HG02642 (cell line): ENCODE results near the gene HDAC9.

ENCODE experiments used
- ATAC-seq: cut with Tn5 transposase; IDR thresholded peaks from one replicate; pipeline ENCODE4 v1.9.1; 2021; ENCODE audit warnings: mild to moderate bottlenecking; ENCODE audit not compliant: unreplicated experiment, poor library complexity

HDAC9 gene

GRCh38 chr7:18768256-18768655, 272.7 kb downstream of the HDAC9 start:
- ATAC-seq = no peak

DNA sequence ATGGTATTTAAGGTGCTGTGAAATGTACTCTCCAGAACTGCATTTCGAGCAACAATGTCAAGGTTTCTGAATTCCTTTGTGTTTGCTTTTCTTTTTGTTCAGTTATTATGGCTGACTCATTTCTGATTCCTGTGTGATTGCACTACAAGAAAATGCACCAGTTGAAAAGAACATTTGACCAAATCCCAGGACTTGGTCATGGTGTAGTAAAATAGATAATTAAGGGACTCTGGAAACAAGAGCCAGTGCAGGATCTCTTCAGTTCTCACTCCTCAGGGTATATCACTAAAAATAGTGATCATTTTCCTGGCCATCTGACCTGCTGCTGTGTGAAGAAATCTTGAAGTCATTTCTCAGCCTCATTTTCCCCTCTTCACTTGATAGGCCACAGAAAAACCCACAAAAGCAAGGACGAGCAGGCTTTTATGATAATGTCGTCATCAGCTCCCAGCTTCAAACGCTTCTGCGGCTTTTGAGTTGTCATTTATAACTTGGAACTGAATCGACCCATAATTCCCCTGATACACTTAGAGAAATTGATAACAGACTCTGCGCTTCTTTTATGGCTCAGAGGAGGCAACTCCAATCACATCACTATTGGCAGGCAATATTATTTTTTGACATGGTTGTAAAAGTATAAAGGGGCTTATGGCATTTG, 274.7 kb downstream of the HDAC9 start:
- ATAC-seq = no peak

GRCh38 chr7:18770822-18771221, 275.3 kb downstream of the HDAC9 start:
- ATAC-seq = no peak

- no peak for ATAC-seq
These were observed 276.5 kb downstream of the HDAC9 start for GRCh38 chr7:18771834-18772566.

- no peak for ATAC-seq
These were observed 277.0 kb downstream of the HDAC9 start for GRCh38 chr7:18772567-18772965.

- no peak for ATAC-seq
These were observed 281.8 kb downstream of the HDAC9 start for GRCh38 chr7:18777314-18777713.

DNA sequence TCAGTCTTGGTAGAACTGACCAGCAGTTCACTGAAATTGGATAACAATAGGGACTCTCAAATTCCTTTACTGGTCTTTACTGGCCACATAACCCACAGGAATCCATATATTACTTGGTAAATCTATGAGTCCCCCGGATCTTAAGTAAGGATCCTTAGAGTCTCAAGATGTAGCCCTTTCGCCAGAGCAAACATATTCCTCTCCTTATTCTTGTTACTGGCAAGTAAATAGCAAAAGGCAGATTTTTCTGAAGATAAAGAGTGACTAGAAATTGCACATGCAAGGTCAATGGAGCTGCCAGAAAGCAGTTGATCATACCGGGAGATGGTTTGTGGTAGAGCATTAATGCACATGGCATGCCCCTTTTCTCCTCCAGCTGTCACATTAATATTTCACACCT, 283.0 kb downstream of the HDAC9 start:
- no peak for ATAC-seq

DNA sequence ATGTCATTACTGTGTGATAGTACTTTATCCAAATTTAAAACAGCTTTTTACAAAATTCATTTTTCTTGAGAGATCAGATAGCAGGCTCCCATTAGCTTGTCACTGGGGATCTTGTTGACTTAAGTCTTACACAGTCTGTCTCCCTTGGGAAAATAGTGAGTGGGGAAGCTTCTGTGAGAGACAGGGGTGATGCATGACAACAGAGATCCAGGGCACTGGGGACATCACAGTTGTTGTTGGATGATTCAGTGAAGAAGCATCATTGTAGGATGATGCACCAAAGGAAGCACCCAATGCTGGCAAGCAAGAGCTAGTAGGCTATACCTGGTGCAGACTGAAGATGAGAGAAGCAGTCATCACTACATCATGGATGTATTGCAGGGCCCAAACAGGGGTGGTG, 284.7 kb downstream of the HDAC9 start:
- ATAC-seq = no peak

DNA sequence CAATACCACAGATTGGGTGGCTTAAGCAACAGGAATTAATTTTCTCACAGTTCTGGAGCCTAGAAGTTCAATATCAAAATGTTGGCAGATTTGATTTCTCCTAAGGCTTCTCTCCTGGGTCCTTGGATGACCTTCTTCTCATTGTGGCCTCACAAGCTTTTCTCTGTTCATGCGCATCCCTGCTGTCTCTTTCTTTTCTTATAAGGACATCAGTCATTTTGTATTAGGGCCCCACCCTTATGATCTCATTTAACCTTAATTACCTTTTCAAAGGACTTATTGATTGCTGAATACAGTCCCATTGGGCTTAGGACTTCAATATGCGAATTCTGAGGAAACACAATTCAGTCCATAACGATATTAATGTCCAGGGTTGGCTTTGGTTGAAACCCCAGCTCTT, 285.4 kb downstream of the HDAC9 start:
- no peak for ATAC-seq

DNA sequence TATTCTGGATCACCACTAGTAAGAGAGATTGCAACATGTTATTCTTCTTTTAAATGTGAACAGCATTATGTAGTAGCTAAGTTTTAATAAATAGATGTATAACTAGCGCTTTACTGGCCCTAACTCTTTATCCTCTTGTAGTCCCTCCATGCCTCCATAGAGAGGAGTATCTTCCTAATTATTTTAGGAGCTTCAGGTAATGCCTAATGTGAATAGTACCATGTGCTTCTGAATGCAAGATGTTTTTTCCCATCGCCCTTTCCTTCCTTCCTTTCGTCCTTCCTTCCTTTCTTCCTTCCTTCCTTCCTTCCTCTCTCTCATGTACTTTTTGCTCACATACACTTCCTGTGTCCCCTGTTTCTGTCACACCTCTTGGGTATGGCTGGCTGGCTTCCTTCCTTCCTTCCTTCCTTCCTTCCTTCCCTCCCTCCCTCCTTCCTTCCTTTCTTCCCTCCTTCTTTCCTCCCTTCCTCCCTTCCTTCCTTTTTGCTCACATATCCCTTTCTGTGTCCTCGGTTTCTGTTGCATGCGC, 290.7 kb downstream of the HDAC9 start:
- no peak for ATAC-seq

- no peak for ATAC-seq
These were observed 291.2 kb downstream of the HDAC9 start for GRCh38 chr7:18786796-18787195.

DNA sequence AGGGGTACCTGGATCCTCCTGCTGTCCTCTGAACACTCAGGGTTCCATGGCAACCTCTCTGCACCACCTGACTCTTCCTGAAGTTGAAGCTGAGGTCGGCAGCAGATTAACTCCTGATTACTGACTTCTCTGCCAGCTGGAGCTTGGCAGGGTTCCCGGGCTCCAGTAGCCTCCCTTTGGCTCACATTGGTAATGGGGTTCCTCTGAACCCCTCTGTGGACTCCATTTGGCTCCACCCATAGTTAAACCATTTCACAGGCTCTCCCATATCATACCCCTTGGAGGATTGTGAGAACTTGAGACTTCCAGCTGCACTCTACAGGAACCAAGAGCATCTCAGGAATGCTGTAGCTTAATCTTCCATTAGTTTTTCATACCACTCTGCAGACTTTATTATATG, 292.5 kb downstream of the HDAC9 start:
- ATAC-seq = no peak

- ATAC-seq = no peak
These were observed 297.5 kb downstream of the HDAC9 start for GRCh38 chr7:18792871-18793595.

DNA sequence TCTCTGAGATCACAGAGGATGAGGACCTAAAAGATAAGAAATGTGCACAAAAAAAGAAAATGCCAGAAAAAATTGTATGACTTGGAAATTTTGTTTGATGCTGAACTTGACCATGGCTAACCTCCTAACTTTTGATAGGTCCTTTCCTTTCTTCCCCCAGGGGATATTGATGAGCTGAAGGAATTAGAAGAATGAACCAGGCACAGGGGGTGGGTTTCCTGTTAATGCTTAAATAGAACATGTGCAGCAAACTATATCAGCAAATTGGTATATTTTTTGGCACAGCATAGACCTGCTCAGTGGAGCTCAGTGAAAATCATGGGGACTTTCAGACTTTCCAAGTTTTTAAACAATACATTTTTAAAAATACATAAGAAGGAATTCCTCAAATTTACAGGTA, 300.7 kb downstream of the HDAC9 start:
- no peak for ATAC-seq

GRCh38 chr7:18798088-18798906, 302.7 kb downstream of the HDAC9 start:
- ATAC-seq = no peak

DNA sequence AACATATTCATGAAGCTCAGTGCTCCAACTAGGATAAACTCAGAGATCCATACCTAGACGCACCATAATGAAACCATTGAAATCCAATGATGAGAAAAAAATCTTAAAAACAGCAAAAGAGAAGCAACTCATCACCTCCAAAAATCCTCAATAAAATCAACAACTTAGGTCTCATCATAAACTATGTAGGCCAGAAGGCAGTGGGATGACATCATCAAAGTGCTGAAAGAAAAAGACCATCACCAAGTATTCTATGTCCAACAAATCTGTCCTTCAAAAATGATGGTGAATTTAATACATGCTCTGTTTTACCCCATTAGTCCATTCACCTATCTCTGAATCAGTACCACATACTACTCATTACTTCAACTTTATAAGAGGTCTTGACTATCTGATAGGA, 304.4 kb downstream of the HDAC9 start:
- ATAC-seq = no peak

DNA sequence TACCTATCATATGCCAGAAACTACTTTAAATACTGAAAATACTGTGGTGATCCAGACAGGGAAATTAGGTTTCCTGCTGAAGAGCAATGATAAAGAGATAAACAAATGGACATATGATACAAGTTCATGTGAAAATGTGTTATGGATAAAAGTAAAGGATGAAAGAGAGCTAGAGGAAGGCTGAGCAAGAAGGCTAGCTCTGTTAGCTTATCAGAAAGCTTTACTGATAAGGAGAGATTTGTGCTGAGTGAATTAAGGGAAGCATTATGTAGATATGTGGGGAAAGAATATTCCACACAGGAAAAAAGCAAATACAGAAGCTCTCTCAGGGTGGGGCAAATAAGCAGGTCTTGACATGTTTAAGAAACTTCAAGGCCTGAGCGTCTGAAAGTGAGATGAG, 308.4 kb downstream of the HDAC9 start:
- no peak for ATAC-seq

GRCh38 chr7:18806177-18806576, 310.6 kb downstream of the HDAC9 start:
- no peak for ATAC-seq

DNA sequence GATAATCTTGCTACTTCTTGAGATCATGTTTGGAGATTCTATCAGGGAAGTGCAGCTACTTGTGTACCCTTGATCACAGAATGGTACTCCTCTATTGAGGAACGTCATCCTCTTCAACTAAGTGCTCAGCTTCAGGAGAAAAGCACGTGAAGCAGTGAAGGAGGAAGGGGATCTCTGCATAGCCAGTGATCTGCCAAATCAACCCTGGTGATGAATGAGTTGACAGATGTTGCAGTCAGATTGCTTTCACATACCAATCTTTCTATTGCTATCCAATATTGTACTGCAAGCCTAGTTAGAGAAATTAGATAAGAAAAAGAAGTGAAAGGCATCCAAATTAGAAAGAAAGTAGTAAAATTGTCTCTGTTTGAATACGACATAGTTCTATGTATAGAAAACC, 312.5 kb downstream of the HDAC9 start:
- no peak for ATAC-seq

DNA sequence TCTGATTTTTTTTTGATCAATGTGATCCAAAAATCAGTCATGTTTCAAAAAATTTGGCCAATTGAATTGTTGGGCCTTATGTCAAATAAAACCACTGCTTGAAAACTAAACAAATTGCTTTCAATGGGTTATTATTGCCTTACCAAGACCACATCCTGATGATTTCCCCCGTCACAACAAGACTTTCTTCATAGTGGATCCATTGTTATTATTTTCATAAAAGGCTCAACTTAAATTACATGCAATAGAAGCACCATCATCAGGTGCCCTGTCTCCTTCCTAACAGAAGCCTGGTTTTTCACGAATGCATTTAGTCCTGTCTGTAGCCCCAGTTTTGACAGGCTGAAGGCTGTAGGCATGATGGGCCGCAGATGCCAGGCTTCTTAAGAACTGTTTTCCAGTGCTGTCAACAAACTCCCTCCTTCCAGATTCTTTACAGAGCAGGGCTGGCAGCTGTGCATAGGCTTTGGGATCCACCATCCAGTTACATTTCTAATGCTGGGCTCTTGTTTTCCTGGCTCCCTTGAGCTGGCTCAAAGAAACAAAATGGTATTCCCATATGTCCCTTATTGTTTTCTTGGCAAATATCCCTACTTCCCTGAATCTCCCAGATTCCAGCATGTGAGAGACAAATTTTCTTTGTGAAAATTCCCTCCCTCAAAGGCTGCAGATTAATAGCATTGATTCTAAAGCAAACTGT, 319.9 kb downstream of the HDAC9 start:
- ATAC-seq = no peak
